Calu3 (cell line): ENCODE data around the gene GPC3. TPM values are rescaled to one million over a fixed set of nuclear protein-coding genes. Genes with fewer than 3 reads are reported as not detected.
"Not testable (repeated sequence)": the region's sequence is repeated elsewhere in the genome, so short reads cannot be mapped to it uniquely, and the experiment has no call there.

Source experiments
- BruUV-seq: library from RNA; stranded (reverse); fragments of 400-500 nt; replicated peaks from 2 replicates; lab custom pipeline; 2021; lab: Mats Ljungman, UMichigan
- CTCF ChIA-PET: fragments of 300-600 bp; sonication (Branson Sonifier 250); formaldehyde crosslinking; loops from one replicate; lab custom pipeline; 2022; ENCODE audit warnings: antibody characterized with exemption; lab: Charles Lee
- DNase-seq: peaks from one replicate; pipeline ENCODE4 v3.0.0; 2022
- H3K27ac Mint-ChIP-seq: one replicate; pipeline ENCODE4 v1.8.0; 2022; ENCODE audit warnings: mixed read lengths; ENCODE audit not compliant: unreplicated experiment
- H3K27me3 Mint-ChIP-seq: one replicate; pipeline ENCODE4 v1.8.0; 2022; ENCODE audit warnings: mixed read lengths; ENCODE audit not compliant: unreplicated experiment
- H3K36me3 Mint-ChIP-seq: one replicate; pipeline ENCODE4 v1.8.0; 2022; ENCODE audit warnings: mild to moderate bottlenecking, moderate library complexity, mixed read lengths; ENCODE audit not compliant: insufficient read depth, unreplicated experiment
- H3K4me1 Mint-ChIP-seq: one replicate; pipeline ENCODE4 v1.8.0; 2022; ENCODE audit warnings: mild to moderate bottlenecking, low read depth, mixed read lengths; ENCODE audit not compliant: unreplicated experiment
- H3K4me3 Mint-ChIP-seq: one replicate; pipeline ENCODE4 v1.8.0; 2022; ENCODE audit warnings: mild to moderate bottlenecking, low read depth, moderate library complexity, mixed read lengths; ENCODE audit not compliant: unreplicated experiment
- H3K9me3 Mint-ChIP-seq: one replicate; pipeline ENCODE4 v1.8.0; 2022; ENCODE audit warnings: low read depth, mixed read lengths; ENCODE audit not compliant: unreplicated experiment
- CTCF ChIP-seq: fragments of 200-600 bp; IDR thresholded peaks from one replicate; pipeline ENCODE4 v1.8.0; 2022; ENCODE audit warnings: antibody characterized with exemption; ENCODE audit not compliant: unreplicated experiment
- intact Hi-C: fragments of 100-400 bp; cut with micrococcal nuclease; formaldehyde crosslinking; loops from one replicate; pipeline ENCODE4 v1.10.0; 2022; ENCODE audit not compliant: unreplicated experiment
- total RNA-seq: library from RNA; stranded (reverse); gene quantifications from 2 replicates; pipeline ENCODE4 v1.2.3, GENCODE V29; 2022

GPC3 gene
- total RNA-seq, 1 experiment from 2014 or later = 2.3 TPM

GRCh38 chrX:133897593-133898163 is 87.7 kb downstream of the GPC3 start:
- H3K36me3 Mint-ChIP-seq = no peaks in the 10 kb centered on the region
- no peak for DNase-seq
- H3K27me3 Mint-ChIP-seq = no peaks in the 10 kb centered on the region
- no TSS peak for BruUV-seq
- no peak for TF ChIP-seq CTCF
- H3K4me1 Mint-ChIP-seq = peaks cover under 1% of the 10 kb centered on the region
- H3K4me3 Mint-ChIP-seq = no peak overlapping the region
- CTCF ChIA-PET = no interaction called here
- H3K9me3 Mint-ChIP-seq = no peaks in the 10 kb centered on the region
- intact Hi-C loops = no loop called here
- no peak overlapping the region for H3K27ac Mint-ChIP-seq

GRCh38 chrX:133892337-133892736 is 93.1 kb downstream of the GPC3 start:
- TF ChIP-seq CTCF = no peak
- Mint-ChIP-seq H3K9me3 (no peaks in the 10 kb centered on the region), H3K4me3 (no peak overlapping the region), H3K36me3 (no peaks in the 10 kb centered on the region), H3K4me1 (peaks cover 10% of the 10 kb centered on the region), H3K27ac (no peak overlapping the region), H3K27me3 (no peaks in the 10 kb centered on the region)
- DNase-seq = peak; percentile 10
- CTCF ChIA-PET = no interaction called here
- no TSS peak for BruUV-seq
- intact Hi-C loops = no loop called here

- peaks cover 19% of the 10 kb centered on the region for H3K4me1 Mint-ChIP-seq
Measured at GRCh38 chrX:133888984-133889383, 96.4 kb downstream of the GPC3 start.

GRCh38 chrX:133888084-133888483 is 97.3 kb downstream of the GPC3 start:
- H3K27me3 Mint-ChIP-seq, H3K36me3 Mint-ChIP-seq, H3K4me3 Mint-ChIP-seq, H3K27ac Mint-ChIP-seq, DNase-seq, BruUV-seq, intact Hi-C loops, H3K9me3 Mint-ChIP-seq, CTCF ChIA-PET: not testable (repeated sequence)
- H3K4me1 Mint-ChIP-seq = peaks cover 19% of the 10 kb centered on the region

More at GRCh38 chrX:133888984-133889383, 96.4 kb downstream of the GPC3 start:
- no peak for DNase-seq
- Mint-ChIP-seq H3K27me3 (no peaks in the 10 kb centered on the region), H3K4me3 (no peak overlapping the region), H3K36me3 (no peaks in the 10 kb centered on the region), H3K9me3 (no peaks in the 10 kb centered on the region), H3K27ac (no peak overlapping the region)
- BruUV-seq = no TSS peak
- intact Hi-C loops = no loop called here
- TF ChIP-seq CTCF = no peak
- CTCF ChIA-PET = no interaction called here
